ENCODE data around the gene SDC1.

The SDC1 gene

GRCh38 chr2:20175931-20176330 is 49.0 kb downstream of the SDC1 start:
- TF ChIP-seq CTCF (IDR thresholded peaks at IDR 0.05) = no peak
- TF ChIP-seq ZFX (IDR thresholded peaks at IDR 0.05; ENCODE audit: borderline replicate concordance) = no peak

GRCh38 chr2:20175267-20175666 is 49.7 kb downstream of the SDC1 start:
- no peak overlapping the region for H3K27ac ChIP-seq
- no peak for TF ChIP-seq CTCF (IDR thresholded peaks at IDR 0.05)
- no peak for TF ChIP-seq ZFX (IDR thresholded peaks at IDR 0.05; ENCODE audit: borderline replicate concordance)

More at GRCh38 chr2:20175931-20176330, 49.0 kb downstream of the SDC1 start:
- H3K27ac ChIP-seq = no peak overlapping the region

- no peak for TF ChIP-seq CTCF (IDR thresholded peaks at IDR 0.05)
- TF ChIP-seq ZFX (IDR thresholded peaks at IDR 0.05; ENCODE audit: borderline replicate concordance) = no peak
- no peak overlapping the region for H3K27ac ChIP-seq
These were observed 50.5 kb downstream of the SDC1 start for GRCh38 chr2:20174410-20174809.

GRCh38 chr2:20173496-20174402 is 51.2 kb downstream of the SDC1 start:
- TF ChIP-seq CTCF (IDR thresholded peaks at IDR 0.05) (no peak), ZFX (IDR thresholded peaks at IDR 0.05; ENCODE audit: borderline replicate concordance) (no peak)
- no peak overlapping the region for H3K27ac ChIP-seq

GRCh38 chr2:20173064-20173463 is 51.9 kb downstream of the SDC1 start:
- TF ChIP-seq ZFX (IDR thresholded peaks at IDR 0.05; ENCODE audit: borderline replicate concordance) (no peak), CTCF (IDR thresholded peaks at IDR 0.05) (no peak)
- no peak overlapping the region for H3K27ac ChIP-seq

- TF ChIP-seq ZFX (IDR thresholded peaks at IDR 0.05; ENCODE audit: borderline replicate concordance) (no peak), CTCF (IDR thresholded peaks at IDR 0.05) (no peak)
These were observed 52.5 kb downstream of the SDC1 start for GRCh38 chr2:20172273-20173055.

More at GRCh38 chr2:20172273-20173055, 52.5 kb downstream of the SDC1 start:
- H3K27ac ChIP-seq = no peak overlapping the region

Data from 22Rv1 (cell line).